CD4-positive, alpha-beta T cell (primary cell): ENCODE data around the gene TUBG1. TPM values are rescaled to one million over a fixed set of nuclear protein-coding genes. Genes with fewer than 3 reads are reported as not detected.

Experiments used
- ATAC-seq: fragments of 200-7000 bp; cut with Tn5 transposase; one replicate; pipeline ENCODE4 v1.10.0; 2022; ENCODE audit warnings: mild to moderate bottlenecking; ENCODE audit not compliant: poor library complexity
- CTCF ChIA-PET: fragments of 350-600 bp; sonication (Branson Sonifier 250); formaldehyde crosslinking; loops from one replicate; lab custom pipeline; 2021; ENCODE audit warnings: antibody characterized with exemption, inconsistent platforms; lab: Charles Lee
- POLR2A ChIA-PET: fragments of 350-600 bp; sonication (Branson Sonifier 250); formaldehyde crosslinking; loops from one replicate; lab custom pipeline; 2021; ENCODE audit warnings: antibody characterized with exemption, inconsistent platforms; lab: Charles Lee
- DNase-seq, 14 experiments: peaks; one replicate each; pipeline ENCODE4 v3.0.0-alpha.2; 2013 to 2020; ENCODE audit warnings: mixed read lengths in 2 of 14
- H3K27ac ChIP-seq, 2 donors: one replicate each; pipeline versions ENCODE4 v1.5.1 to v1.7.0; 2013; ENCODE audit warnings: low read length in 2 of 2, low read depth in 1 of 2, mild to moderate bottlenecking in 1 of 2
- H3K27me3 ChIP-seq, 2 experiments: 1 replicate in 1 of 2; 2 replicates in 1 of 2; pipeline versions ENCODE4 v1.6.1 to v1.7.0; 2013; ENCODE audit warnings: low read length in 2 of 2, control low read depth in 1 of 2, mild to moderate bottlenecking in 1 of 2, moderate library complexity in 1 of 2; ENCODE audit not compliant: insufficient read depth in 2 of 2, control insufficient read depth in 1 of 2
- H3K36me3 ChIP-seq: one replicate; pipeline ENCODE4 v1.6.1; 2013; ENCODE audit warnings: low read length, control low read depth; ENCODE audit not compliant: insufficient read depth
- H3K4me1 ChIP-seq: one replicate; pipeline ENCODE4 v1.6.1; 2013; ENCODE audit warnings: low read length, control low read depth; ENCODE audit not compliant: insufficient read depth
- H3K4me3 ChIP-seq: one replicate; pipeline ENCODE4 v1.5.1; 2013; ENCODE audit warnings: mild to moderate bottlenecking, low read length, moderate library complexity
- H3K9me3 ChIP-seq, 2 experiments: 1 replicate in 1 of 2; 2 replicates in 1 of 2; pipeline versions ENCODE4 v1.6.1 to v1.7.0; 2013; ENCODE audit warnings: low read length in 2 of 2, mild to moderate bottlenecking in 2 of 2, control low read depth in 1 of 2, moderate library complexity in 1 of 2; ENCODE audit not compliant: control insufficient read depth in 1 of 2, insufficient read depth in 1 of 2
- H3K27ac Mint-ChIP-seq: one replicate; pipeline ENCODE4 v1.8.0; 2020; ENCODE audit warnings: mixed read lengths
- H3K27me3 Mint-ChIP-seq: one replicate; pipeline ENCODE4 v1.8.0; 2021; ENCODE audit warnings: mixed read lengths
- H3K36me3 Mint-ChIP-seq: one replicate; pipeline ENCODE4 v1.8.0; 2021; ENCODE audit warnings: low read depth, mixed read lengths
- H3K4me1 Mint-ChIP-seq: one replicate; pipeline ENCODE4 v1.8.0; 2021; ENCODE audit warnings: low read depth, mixed read lengths
- H3K4me3 Mint-ChIP-seq: one replicate; pipeline ENCODE4 v1.8.0; 2020; ENCODE audit warnings: mild to moderate bottlenecking, mixed read lengths
- H3K9me3 Mint-ChIP-seq: one replicate; pipeline ENCODE4 v1.8.0; 2020; ENCODE audit warnings: mixed read lengths
- CTCF ChIP-seq: fragments of 200-600 bp; IDR thresholded peaks from one replicate; pipeline ENCODE4 v1.8.0; 2022; ENCODE audit warnings: antibody characterized with exemption, mild to moderate bottlenecking
- intact Hi-C, 2 experiments: fragments of 100-400 bp; cut with DNase I in 1 of 2; cut with micrococcal nuclease in 1 of 2; formaldehyde crosslinking; loops; one replicate each; pipeline versions ENCODE4 v1.15.1 to v1.9.0; 2023 to 2025; cut with DNase I, micrococcal nuclease
- total RNA-seq, 174 experiments: library from RNA in 2 of 174; stranded (reverse) in 2 of 174; gene quantifications; one replicate each; pipeline ENCODE4 v1.2.3 and lab custom pipeline; 2021 to 2026

The TUBG1 gene
- total RNA-seq, 2 experiments from 2014 or later: 7.3 to 8.5 TPM

GRCh38 chr17:42642336-42642735 is 32.9 kb downstream of the TUBG1 start:
- no peaks in the 10 kb centered on the region for H3K36me3 Mint-ChIP-seq

GRCh38 chr17:42647778-42648177 is 38.3 kb downstream of the TUBG1 start:
- Histone ChIP-seq H3K4me3 (no peak overlapping the region), H3K27ac (no peak overlapping the region), H3K36me3 (no peaks in the 10 kb centered on the region), H3K4me1 (no peaks in the 10 kb centered on the region), H3K27me3 (no peaks in the 10 kb centered on the region), H3K9me3 (no peaks in the 10 kb centered on the region)
- CTCF ChIA-PET: no interaction called here
- no peak for TF ChIP-seq CTCF
- H3K4me3 Mint-ChIP-seq: no peak overlapping the region
- H3K9me3 Mint-ChIP-seq: no peaks in the 10 kb centered on the region
- no peaks in the 10 kb centered on the region for H3K4me1 Mint-ChIP-seq
- H3K27me3 Mint-ChIP-seq: peaks cover 15% of the 10 kb centered on the region
- intact Hi-C loops: no loop called here
- no peak overlapping the region for H3K27ac Mint-ChIP-seq
- H3K36me3 Mint-ChIP-seq: no peaks in the 10 kb centered on the region
- DNase-seq: no peak
- ATAC-seq: no peak
- POLR2A ChIA-PET: no interaction called here

More at GRCh38 chr17:42642336-42642735, 32.9 kb downstream of the TUBG1 start:
- no peak for TF ChIP-seq CTCF
- Mint-ChIP-seq H3K4me3 (no peak overlapping the region), H3K4me1 (no peaks in the 10 kb centered on the region), H3K9me3 (no peaks in the 10 kb centered on the region), H3K27me3 (peaks cover 14% of the 10 kb centered on the region), H3K27ac (no peak overlapping the region)
- H3K27ac ChIP-seq: no peak overlapping the region
- CTCF ChIA-PET: no interaction called here
- no peak overlapping the region for H3K4me3 ChIP-seq
- POLR2A ChIA-PET: no interaction called here
- H3K4me1 ChIP-seq: no peaks in the 10 kb centered on the region
- DNase-seq: no peak
- intact Hi-C loops: no loop called here
- no peak for ATAC-seq
- no peaks in the 10 kb centered on the region for H3K36me3 ChIP-seq
- no peaks in the 10 kb centered on the region for H3K27me3 ChIP-seq
- no peaks in the 10 kb centered on the region for H3K9me3 ChIP-seq

GRCh38 chr17:42651392-42651791 is 41.9 kb downstream of the TUBG1 start:
- H3K27ac ChIP-seq: no peak overlapping the region
- Mint-ChIP-seq H3K4me3 (no peak overlapping the region), H3K36me3 (no peaks in the 10 kb centered on the region), H3K27ac (no peak overlapping the region), H3K4me1 (peaks cover 4% of the 10 kb centered on the region), H3K27me3 (peaks cover 20% of the 10 kb centered on the region), H3K9me3 (no peaks in the 10 kb centered on the region)
- no peak for TF ChIP-seq CTCF
- ChIA-PET CTCF (no interaction called here), POLR2A (no interaction called here)
- intact Hi-C loops: no loop called here
- no peak for ATAC-seq
- peaks cover 4% of the 10 kb centered on the region for H3K4me1 ChIP-seq
- no peak for DNase-seq
- no peaks in the 10 kb centered on the region for H3K36me3 ChIP-seq
- H3K9me3 ChIP-seq: no peaks in the 10 kb centered on the region
- H3K4me3 ChIP-seq: no peak overlapping the region
- H3K27me3 ChIP-seq: peaks cover 9 to 11% of the 10 kb centered on the region in 2 experiments
